GM23338 (cell line): ENCODE data around the gene AVPR2. TPM values are rescaled to one million over a fixed set of nuclear protein-coding genes. Genes with fewer than 3 reads are reported as not detected.

Experiments
- ATAC-seq: fragments of 200-7000 bp; cut with Tn5 transposase; 3 replicates; pipeline ENCODE4 v1.9.1; 2020
- DNase-seq: peaks from one replicate; pipeline ENCODE4 v3.0.0-alpha.2; 2015; ENCODE audit warnings: low spot score
- H2AFZ ChIP-seq: fragments of 200-600 bp; sonication (generic); 2 replicates; pipeline ENCODE4 v1.8.0; 2016; ENCODE audit warnings: antibody characterized with exemption, mild to moderate bottlenecking, moderate library complexity
- H3F3A ChIP-seq: fragments of 200-600 bp; sonication (generic); replicated peaks from 2 replicates; pipeline ENCODE4 v1.8.0; 2017; ENCODE audit warnings: antibody characterized with exemption, mixed run types, low read depth
- H3K27ac ChIP-seq: fragments of 200-600 bp; sonication (generic); 2 replicates; pipeline ENCODE4 v1.6.1; 2016; ENCODE audit warnings: low read depth
- H3K27me3 ChIP-seq: fragments of 200-600 bp; sonication (generic); 2 replicates; pipeline ENCODE4 v1.8.0; 2016; ENCODE audit warnings: mild to moderate bottlenecking, mixed run types, moderate library complexity; ENCODE audit not compliant: insufficient read depth
- H3K36me3 ChIP-seq: fragments of 200-600 bp; sonication (generic); 2 replicates; pipeline ENCODE4 v1.8.0; 2016; ENCODE audit warnings: mild to moderate bottlenecking; ENCODE audit not compliant: insufficient read depth
- H3K4me1 ChIP-seq: fragments of 200-600 bp; sonication (generic); 2 replicates; pipeline ENCODE4 v1.8.0; 2016; ENCODE audit warnings: mild to moderate bottlenecking, moderate library complexity; ENCODE audit not compliant: insufficient read depth
- H3K4me2 ChIP-seq: fragments of 200-600 bp; sonication (generic); 2 replicates; pipeline ENCODE4 v1.7.1; 2017; ENCODE audit warnings: mixed run types
- H3K4me3 ChIP-seq: fragments of 200-600 bp; sonication (generic); 2 replicates; pipeline ENCODE4 v1.6.1; 2016; ENCODE audit warnings: mixed run types
- H3K79me2 ChIP-seq: fragments of 200-600 bp; sonication (generic); replicated peaks from 2 replicates; pipeline ENCODE4 v1.8.0; 2017; ENCODE audit warnings: mild to moderate bottlenecking; ENCODE audit not compliant: insufficient read depth
- H3K9me2 ChIP-seq: fragments of 200-600 bp; sonication (generic); 2 replicates; pipeline ENCODE4 v1.8.0; 2017; ENCODE audit not compliant: insufficient read depth
- H4K20me1 ChIP-seq: fragments of 200-600 bp; sonication (generic); replicated peaks from 2 replicates; pipeline ENCODE4 v1.8.0; 2017; ENCODE audit warnings: mild to moderate bottlenecking; ENCODE audit not compliant: insufficient read depth
- H3K27ac Mint-ChIP-seq: 2 replicates; pipeline ENCODE4 v1.8.0; 2020; ENCODE audit warnings: inconsistent platforms, mild to moderate bottlenecking, moderate library complexity, mixed read lengths
- H3K27me3 Mint-ChIP-seq: 3 replicates; pipeline ENCODE4 v1.8.0; 2022; ENCODE audit warnings: low read depth, mild to moderate bottlenecking, moderate library complexity, mixed read lengths, inconsistent platforms; ENCODE audit not compliant: insufficient read depth, poor library complexity
- H3K36me3 Mint-ChIP-seq: 3 replicates; pipeline ENCODE4 v1.8.0; 2021; ENCODE audit warnings: low read depth, mild to moderate bottlenecking, inconsistent platforms, moderate library complexity, mixed read lengths
- H3K4me1 Mint-ChIP-seq: 3 replicates; pipeline ENCODE4 v1.8.0; 2020; ENCODE audit warnings: mild to moderate bottlenecking, inconsistent platforms, mixed read lengths
- H3K4me3 Mint-ChIP-seq: 3 replicates; pipeline ENCODE4 v1.8.0; 2021; ENCODE audit warnings: moderate library complexity, mild to moderate bottlenecking, inconsistent platforms, mixed read lengths
- H3K9me3 Mint-ChIP-seq: 3 replicates; pipeline ENCODE4 v1.8.0; 2020; ENCODE audit warnings: moderate library complexity, mild to moderate bottlenecking, inconsistent platforms, mixed read lengths
- EZH2phosphoT487 ChIP-seq: fragments of 200-600 bp; sonication (generic); IDR thresholded peaks from one replicate; pipeline ENCODE4 v1.8.1; 2018; ENCODE audit warnings: antibody characterized with exemption; ENCODE audit not compliant: unreplicated experiment
- POLR2AphosphoS5 ChIP-seq: IDR thresholded peaks from 2 replicates; pipeline ENCODE4 v1.6.1; 2016; ENCODE audit warnings: antibody characterized with exemption, low read depth
- STAT1 ChIP-seq: IDR thresholded peaks from one replicate; pipeline ENCODE4 v1.6.1; 2016; ENCODE audit warnings: antibody characterized with exemption; ENCODE audit not compliant: unreplicated experiment
- ZNF114 ChIP-seq: fragments of 250-450 bp; sonication (Bioruptor Pico); IDR thresholded peaks from 2 replicates; pipeline ENCODE4 v1.5.0; 2020; ENCODE audit warnings: mild to moderate bottlenecking, moderate library complexity
- polyA plus RNA-seq: library from polyadenylated mRNA; unstranded; fragments of >200 nt; fragmentation: Nextera tagmentation; extraction: Ambion mirVana; gene quantifications from 2 replicates; pipeline ENCODE4 v1.2.1, GENCODE V29; 2016
- total RNA-seq: library from RNA; depleted of rRNA; stranded (reverse); fragments of >200 nt; shearing (Covaris generic); gene quantifications from 2 replicates; pipeline ENCODE4 v1.2.3, GENCODE V29; 2014
- TF ChIP-seq, protein P1 (sequence below): IDR thresholded peaks from one replicate; pipeline ENCODE4 v1.6.1; 2018; ENCODE audit warnings: antibody characterized with exemption; ENCODE audit not compliant: unreplicated experiment
- TF ChIP-seq, protein P2 (sequence below): IDR thresholded peaks from 2 replicates; pipeline ENCODE4 v1.6.1; 2016; ENCODE audit warnings: antibody characterized with exemption

The AVPR2 gene
- total and polyA plus RNA-seq, 2 experiments from 2014 or later: not detected

DNA sequence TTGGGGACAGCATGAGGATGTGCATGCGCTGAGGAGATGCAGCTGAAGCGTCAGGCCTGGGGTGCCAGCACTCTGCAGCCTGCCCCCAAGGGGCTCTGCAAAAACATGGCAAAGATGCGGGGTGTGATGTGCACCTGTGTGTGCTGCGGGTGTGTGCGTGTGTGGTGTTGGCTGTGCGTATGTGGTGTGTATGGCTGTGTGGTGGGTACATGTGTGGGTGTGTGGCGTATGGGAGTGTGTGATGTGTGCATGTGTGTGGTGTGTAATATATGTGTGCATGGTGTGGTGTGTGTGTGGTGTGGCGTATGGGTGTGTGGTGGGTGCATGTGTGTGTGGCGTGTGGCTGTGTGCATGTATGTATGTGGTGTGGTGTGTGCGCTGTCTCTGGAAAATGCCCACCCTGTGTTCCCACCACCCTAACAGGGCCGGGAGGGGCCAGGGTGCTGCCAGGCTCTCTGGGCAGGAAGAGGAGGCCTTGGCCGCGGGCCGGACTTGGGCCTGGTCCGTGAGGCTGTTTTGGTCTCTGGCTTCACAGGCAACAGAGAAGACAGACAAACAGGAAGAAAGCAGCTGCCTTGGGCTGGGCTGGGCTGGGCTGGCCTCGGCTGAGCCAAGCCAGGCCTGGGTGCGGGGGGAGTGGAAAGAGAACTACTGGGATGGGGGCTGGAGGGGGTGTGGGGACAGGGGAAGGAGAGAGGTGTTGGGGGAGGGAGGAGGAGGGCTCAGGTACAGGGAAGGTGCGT is 1.1 kb upstream of the AVPR2 start (continued):
- no peak for TF ChIP-seq EZH2phosphoT487
- TF ChIP-seq, protein P1, sequence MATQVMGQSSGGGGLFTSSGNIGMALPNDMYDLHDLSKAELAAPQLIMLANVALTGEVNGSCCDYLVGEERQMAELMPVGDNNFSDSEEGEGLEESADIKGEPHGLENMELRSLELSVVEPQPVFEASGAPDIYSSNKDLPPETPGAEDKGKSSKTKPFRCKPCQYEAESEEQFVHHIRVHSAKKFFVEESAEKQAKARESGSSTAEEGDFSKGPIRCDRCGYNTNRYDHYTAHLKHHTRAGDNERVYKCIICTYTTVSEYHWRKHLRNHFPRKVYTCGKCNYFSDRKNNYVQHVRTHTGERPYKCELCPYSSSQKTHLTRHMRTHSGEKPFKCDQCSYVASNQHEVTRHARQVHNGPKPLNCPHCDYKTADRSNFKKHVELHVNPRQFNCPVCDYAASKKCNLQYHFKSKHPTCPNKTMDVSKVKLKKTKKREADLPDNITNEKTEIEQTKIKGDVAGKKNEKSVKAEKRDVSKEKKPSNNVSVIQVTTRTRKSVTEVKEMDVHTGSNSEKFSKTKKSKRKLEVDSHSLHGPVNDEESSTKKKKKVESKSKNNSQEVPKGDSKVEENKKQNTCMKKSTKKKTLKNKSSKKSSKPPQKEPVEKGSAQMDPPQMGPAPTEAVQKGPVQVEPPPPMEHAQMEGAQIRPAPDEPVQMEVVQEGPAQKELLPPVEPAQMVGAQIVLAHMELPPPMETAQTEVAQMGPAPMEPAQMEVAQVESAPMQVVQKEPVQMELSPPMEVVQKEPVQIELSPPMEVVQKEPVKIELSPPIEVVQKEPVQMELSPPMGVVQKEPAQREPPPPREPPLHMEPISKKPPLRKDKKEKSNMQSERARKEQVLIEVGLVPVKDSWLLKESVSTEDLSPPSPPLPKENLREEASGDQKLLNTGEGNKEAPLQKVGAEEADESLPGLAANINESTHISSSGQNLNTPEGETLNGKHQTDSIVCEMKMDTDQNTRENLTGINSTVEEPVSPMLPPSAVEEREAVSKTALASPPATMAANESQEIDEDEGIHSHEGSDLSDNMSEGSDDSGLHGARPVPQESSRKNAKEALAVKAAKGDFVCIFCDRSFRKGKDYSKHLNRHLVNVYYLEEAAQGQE: no peak
- TF ChIP-seq POLR2AphosphoS5: no peak

DNA sequence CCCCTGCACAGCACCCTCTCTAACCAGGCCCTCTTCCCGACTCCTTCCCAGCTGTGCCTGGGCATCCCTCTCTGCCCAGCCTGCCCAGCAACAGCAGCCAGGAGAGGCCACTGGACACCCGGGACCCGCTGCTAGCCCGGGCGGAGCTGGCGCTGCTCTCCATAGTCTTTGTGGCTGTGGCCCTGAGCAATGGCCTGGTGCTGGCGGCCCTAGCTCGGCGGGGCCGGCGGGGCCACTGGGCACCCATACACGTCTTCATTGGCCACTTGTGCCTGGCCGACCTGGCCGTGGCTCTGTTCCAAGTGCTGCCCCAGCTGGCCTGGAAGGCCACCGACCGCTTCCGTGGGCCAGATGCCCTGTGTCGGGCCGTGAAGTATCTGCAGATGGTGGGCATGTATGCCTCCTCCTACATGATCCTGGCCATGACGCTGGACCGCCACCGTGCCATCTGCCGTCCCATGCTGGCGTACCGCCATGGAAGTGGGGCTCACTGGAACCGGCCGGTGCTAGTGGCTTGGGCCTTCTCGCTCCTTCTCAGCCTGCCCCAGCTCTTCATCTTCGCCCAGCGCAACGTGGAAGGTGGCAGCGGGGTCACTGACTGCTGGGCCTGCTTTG is 1.1 kb downstream of the AVPR2 start:
- peaks cover 1% of the 10 kb centered on the region; the same call in 1 of the 2 replicates for H3K4me1 ChIP-seq
- H3K9me3 Mint-ChIP-seq: no peaks in the 10 kb centered on the region; the same call in 2 of the 3 replicates
- no peaks in the 10 kb centered on the region for H4K20me1 ChIP-seq
- H3K36me3 Mint-ChIP-seq: no peaks in the 10 kb centered on the region
- H3F3A ChIP-seq: no peaks in the 10 kb centered on the region
- H3K27ac Mint-ChIP-seq: no peak overlapping the region
- H3K9me2 ChIP-seq: no peaks in the 10 kb centered on the region
- no peak overlapping the region for H3K4me3 Mint-ChIP-seq
- no peak overlapping the region for H3K4me3 ChIP-seq
- no peak for ATAC-seq
- peaks cover 13% of the 10 kb centered on the region for H3K27me3 Mint-ChIP-seq
- peaks cover 25% of the 10 kb centered on the region for H3K4me1 Mint-ChIP-seq
- no peaks in the 10 kb centered on the region for H3K79me2 ChIP-seq
- no peak overlapping the region for H3K27ac ChIP-seq
- no peaks in the 10 kb centered on the region for H3K27me3 ChIP-seq
- H2AFZ ChIP-seq: no peak overlapping the region
- TF ChIP-seq, protein P2, sequence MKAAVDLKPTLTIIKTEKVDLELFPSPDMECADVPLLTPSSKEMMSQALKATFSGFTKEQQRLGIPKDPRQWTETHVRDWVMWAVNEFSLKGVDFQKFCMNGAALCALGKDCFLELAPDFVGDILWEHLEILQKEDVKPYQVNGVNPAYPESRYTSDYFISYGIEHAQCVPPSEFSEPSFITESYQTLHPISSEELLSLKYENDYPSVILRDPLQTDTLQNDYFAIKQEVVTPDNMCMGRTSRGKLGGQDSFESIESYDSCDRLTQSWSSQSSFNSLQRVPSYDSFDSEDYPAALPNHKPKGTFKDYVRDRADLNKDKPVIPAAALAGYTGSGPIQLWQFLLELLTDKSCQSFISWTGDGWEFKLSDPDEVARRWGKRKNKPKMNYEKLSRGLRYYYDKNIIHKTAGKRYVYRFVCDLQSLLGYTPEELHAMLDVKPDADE: no peak
- no peak for TF ChIP-seq ZNF114
- TF ChIP-seq STAT1: no peak
- no peak for TF ChIP-seq POLR2AphosphoS5
- H3K36me3 ChIP-seq: no peaks in the 10 kb centered on the region
- no peak overlapping the region for H3K4me2 ChIP-seq
- DNase-seq: no peak
